Measurements from ENCODE around the gene TCF20.

The TCF20 gene

DNA sequence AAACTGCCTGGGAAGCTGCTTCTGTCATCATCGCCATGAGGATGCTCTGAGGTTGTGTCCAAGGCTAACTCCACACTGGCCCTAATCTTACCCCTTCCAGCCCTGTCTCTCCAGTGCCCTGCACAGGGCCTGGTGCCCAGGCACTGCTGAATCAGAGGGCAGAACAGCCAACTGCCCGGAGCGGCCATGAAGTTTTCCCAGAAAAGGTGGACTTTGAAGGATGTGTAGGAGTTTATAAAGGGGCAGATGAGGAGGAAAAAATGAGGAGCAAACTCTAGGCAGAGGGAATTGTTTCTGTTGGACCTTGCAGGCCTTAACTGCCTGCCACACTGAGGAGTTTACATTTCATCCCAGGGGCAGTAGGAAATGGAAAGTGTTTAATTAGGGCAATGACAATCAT, 39.4 kb upstream of the TCF20 start:
- no CpG with 5 or more reads among the region's 3 CpGs for WGBS (ENCODE audit: extremely low coverage, insufficient coverage, low lambda C conversion rate)
- H3K18ac ChIP-seq (ENCODE audit: low read length), result no peak overlapping the region
- H3K36me3 ChIP-seq (ENCODE audit: control insufficient read depth, insufficient read depth, low read length), result no peaks in the 10 kb centered on the region
- H3K27ac ChIP-seq (ENCODE audit: low read depth, low read length), result no peak overlapping the region
- H3K4ac ChIP-seq (ENCODE audit: low read depth, low read length), result no peak overlapping the region
- H3K4me1 ChIP-seq (ENCODE audit: control insufficient read depth, low read depth, low read length), result peaks cover 20% of the 10 kb centered on the region
- H3K23ac ChIP-seq (ENCODE audit: low read length), result no peak overlapping the region
- H2BK120ac ChIP-seq (ENCODE audit: low read depth, low read length), result no peak overlapping the region
- H3K79me1 ChIP-seq (ENCODE audit: low read length), result no peaks in the 10 kb centered on the region
- no peak for DNase-seq
- no peak overlapping the region for H2BK5ac ChIP-seq (ENCODE audit: low read length)
- no peak overlapping the region for H2AK5ac ChIP-seq (ENCODE audit: low read length)
- H2BK15ac ChIP-seq (replicated peaks; ENCODE audit: low read depth), result no peak overlapping the region
- no peaks in the 10 kb centered on the region for H3K27me3 ChIP-seq (ENCODE audit: insufficient read depth, low read length, poor library complexity)
- no peak overlapping the region for H4K8ac ChIP-seq (ENCODE audit: low read depth, low read length)
- peak overlapping the region; percentile 18 for H3K56ac ChIP-seq (ENCODE audit: low read length)
- H3K79me2 ChIP-seq (ENCODE audit: control insufficient read depth, insufficient read depth, low read length), result no peaks in the 10 kb centered on the region
- H3K9ac ChIP-seq (ENCODE audit: low read length), result no peak overlapping the region
- H4K5ac ChIP-seq (ENCODE audit: low read length), result no peak overlapping the region
- H3K4me3 ChIP-seq (ENCODE audit: low read length), result no peak overlapping the region
- H3K4me2 ChIP-seq (ENCODE audit: low read length), result no peak overlapping the region

DNA sequence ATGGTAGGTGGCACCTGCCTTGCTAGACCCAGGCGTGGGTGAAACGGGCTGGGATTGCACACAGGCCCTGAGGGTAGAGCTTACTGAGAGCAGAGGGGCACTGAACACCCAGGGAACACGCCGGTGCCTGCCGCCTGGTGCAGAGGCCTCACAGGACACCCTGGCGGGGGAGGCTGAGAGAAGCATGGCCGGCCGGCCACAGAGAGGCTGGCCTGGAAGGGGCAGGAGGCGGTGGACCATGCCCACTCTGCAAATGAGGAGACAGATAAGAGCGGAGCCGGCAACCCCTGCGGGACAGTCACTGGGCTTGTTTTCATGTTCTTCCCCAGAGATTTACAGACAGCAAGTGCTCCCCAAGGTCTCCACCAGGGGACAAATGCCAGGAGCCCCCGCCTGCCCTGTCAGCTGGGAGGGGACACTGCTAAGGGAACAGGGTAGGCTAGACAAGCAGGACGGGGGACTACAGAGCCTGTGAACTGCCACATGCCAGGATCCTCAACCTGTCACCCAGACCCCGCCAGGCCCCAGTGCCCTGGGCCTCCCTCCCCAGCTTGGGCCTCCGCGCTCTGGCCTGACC, 38.5 kb upstream of the TCF20 start:
- no peak overlapping the region for H3K4ac ChIP-seq (ENCODE audit: low read depth, low read length)
- DNase-seq, result no peak
- no peak overlapping the region for H3K23ac ChIP-seq (ENCODE audit: low read length)
- no peak overlapping the region for H3K18ac ChIP-seq (ENCODE audit: low read length)
- no peaks in the 10 kb centered on the region for H3K79me1 ChIP-seq (ENCODE audit: low read length)
- H3K4me1 ChIP-seq (ENCODE audit: control insufficient read depth, low read depth, low read length), result peaks cover 18% of the 10 kb centered on the region
- H4K8ac ChIP-seq (ENCODE audit: low read depth, low read length), result no peak overlapping the region
- H2BK120ac ChIP-seq (ENCODE audit: low read depth, low read length), result no peak overlapping the region
- no peaks in the 10 kb centered on the region for H3K27me3 ChIP-seq (ENCODE audit: insufficient read depth, low read length, poor library complexity)
- H3K9ac ChIP-seq (ENCODE audit: low read length), result no peak overlapping the region
- no peak overlapping the region for H3K4me2 ChIP-seq (ENCODE audit: low read length)
- WGBS (ENCODE audit: extremely low coverage, insufficient coverage, low lambda C conversion rate), result no CpG with 5 or more reads among the region's 17 CpGs
- H2BK5ac ChIP-seq (ENCODE audit: low read length), result no peak overlapping the region
- no peak overlapping the region for H4K5ac ChIP-seq (ENCODE audit: low read length)
- H2BK15ac ChIP-seq (replicated peaks; ENCODE audit: low read depth), result no peak overlapping the region
- no peak overlapping the region for H3K4me3 ChIP-seq (ENCODE audit: low read length)
- H3K79me2 ChIP-seq (ENCODE audit: control insufficient read depth, insufficient read depth, low read length), result no peaks in the 10 kb centered on the region
- no peak overlapping the region for H3K27ac ChIP-seq (ENCODE audit: low read depth, low read length)
- peak overlapping the region; percentile 19 for H3K56ac ChIP-seq (ENCODE audit: low read length)
- H3K36me3 ChIP-seq (ENCODE audit: control insufficient read depth, insufficient read depth, low read length), result no peaks in the 10 kb centered on the region
- no peak overlapping the region for H2AK5ac ChIP-seq (ENCODE audit: low read length)

DNA sequence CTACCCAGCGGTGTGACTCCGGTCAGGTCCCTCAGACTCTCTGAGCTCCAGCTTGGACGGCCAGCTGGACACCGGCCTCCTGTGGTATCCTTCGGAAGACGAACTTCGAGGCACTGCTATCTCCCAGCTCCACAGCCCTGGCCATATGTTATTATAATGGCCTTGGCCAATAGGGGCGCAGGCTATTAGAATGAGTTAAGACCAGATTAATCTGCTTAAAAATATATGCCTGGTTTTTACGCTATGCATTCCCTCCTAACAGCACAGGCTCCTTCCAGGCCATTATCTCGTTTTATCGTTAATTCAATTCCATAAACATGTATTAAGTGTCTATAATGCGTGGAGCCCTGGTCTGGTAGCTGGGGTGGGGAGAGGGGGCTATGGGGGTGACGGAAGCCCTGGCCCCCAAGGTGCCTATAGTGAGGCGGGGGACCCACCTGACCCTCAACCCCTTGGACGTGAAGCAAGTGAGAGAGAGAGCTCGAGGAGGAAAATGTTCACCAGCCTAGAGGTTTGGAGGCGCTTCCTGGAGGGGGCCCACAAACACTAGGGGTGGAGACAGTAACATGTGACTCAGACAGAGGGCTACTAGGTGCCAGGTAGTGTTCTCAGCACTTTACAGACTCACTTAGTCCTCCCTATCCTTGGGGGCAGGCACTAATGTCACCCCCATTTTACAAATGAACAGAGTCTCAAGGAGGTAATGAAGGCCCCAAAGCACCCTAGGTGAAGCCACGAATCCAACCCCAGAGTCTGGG, 37.5 kb upstream of the TCF20 start:
- Histone ChIP-seq H3K23ac (ENCODE audit: low read length) (no peak overlapping the region), H3K27ac (ENCODE audit: low read depth, low read length) (no peak overlapping the region), H2BK5ac (ENCODE audit: low read length) (no peak overlapping the region), H3K4me2 (ENCODE audit: low read length) (no peak overlapping the region), H3K79me2 (ENCODE audit: control insufficient read depth, insufficient read depth, low read length) (no peaks in the 10 kb centered on the region), H3K79me1 (ENCODE audit: low read length) (no peaks in the 10 kb centered on the region), H4K8ac (ENCODE audit: low read depth, low read length) (no peak overlapping the region), H2BK15ac (replicated peaks; ENCODE audit: low read depth) (no peak overlapping the region), H3K18ac (ENCODE audit: low read length) (no peak overlapping the region), H2AK5ac (ENCODE audit: low read length) (no peak overlapping the region), H3K4ac (ENCODE audit: low read depth, low read length) (no peak overlapping the region), H3K56ac (ENCODE audit: low read length) (no peak overlapping the region), H3K4me1 (ENCODE audit: control insufficient read depth, low read depth, low read length) (peaks cover 19% of the 10 kb centered on the region), H3K4me3 (ENCODE audit: low read length) (no peak overlapping the region), H3K27me3 (ENCODE audit: insufficient read depth, low read length, poor library complexity) (no peaks in the 10 kb centered on the region), H3K9ac (ENCODE audit: low read length) (no peak overlapping the region), H2BK120ac (ENCODE audit: low read depth, low read length) (no peak overlapping the region), H3K36me3 (ENCODE audit: control insufficient read depth, insufficient read depth, low read length) (no peaks in the 10 kb centered on the region), H4K5ac (ENCODE audit: low read length) (no peak overlapping the region)
- no peak for DNase-seq
- WGBS (ENCODE audit: extremely low coverage, insufficient coverage, low lambda C conversion rate), result no CpG with 5 or more reads among the region's 18 CpGs

DNA sequence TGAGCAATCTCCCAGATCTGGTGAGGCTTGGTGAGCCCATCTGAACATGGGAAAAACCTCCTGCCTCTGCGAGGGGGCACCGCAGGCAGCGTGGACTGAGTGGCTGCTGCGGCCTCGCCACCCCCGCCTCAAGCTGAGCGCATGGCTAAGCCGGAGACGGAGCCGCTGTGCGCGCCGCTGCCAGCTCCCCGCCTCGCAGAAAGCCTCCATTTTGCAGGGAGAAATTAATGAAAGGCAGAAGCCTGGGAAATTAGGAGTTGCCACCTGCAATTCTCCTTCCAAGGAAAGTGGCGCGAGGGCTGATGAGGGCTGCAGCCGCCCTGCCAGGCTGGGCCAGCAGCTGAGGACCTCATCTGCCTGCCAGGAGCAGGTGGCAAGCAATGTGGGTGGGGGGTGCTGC, 35.6 kb upstream of the TCF20 start:
- H3K18ac ChIP-seq (ENCODE audit: low read length), result no peak overlapping the region
- H3K4ac ChIP-seq (ENCODE audit: low read depth, low read length), result no peak overlapping the region
- no peaks in the 10 kb centered on the region for H3K27me3 ChIP-seq (ENCODE audit: insufficient read depth, low read length, poor library complexity)
- DNase-seq, result no peak
- H3K23ac ChIP-seq (ENCODE audit: low read length), result no peak overlapping the region
- no peak overlapping the region for H2BK15ac ChIP-seq (replicated peaks; ENCODE audit: low read depth)
- H2AK5ac ChIP-seq (ENCODE audit: low read length), result no peak overlapping the region
- no peaks in the 10 kb centered on the region for H3K36me3 ChIP-seq (ENCODE audit: control insufficient read depth, insufficient read depth, low read length)
- no peak overlapping the region for H4K5ac ChIP-seq (ENCODE audit: low read length)
- no peak overlapping the region for H3K4me3 ChIP-seq (ENCODE audit: low read length)
- no peak overlapping the region for H3K9ac ChIP-seq (ENCODE audit: low read length)
- H2BK120ac ChIP-seq (ENCODE audit: low read depth, low read length), result no peak overlapping the region
- WGBS (ENCODE audit: extremely low coverage, insufficient coverage, low lambda C conversion rate), result no CpG with 5 or more reads among the region's 18 CpGs
- no peak overlapping the region for H3K4me2 ChIP-seq (ENCODE audit: low read length)
- no peaks in the 10 kb centered on the region for H3K79me2 ChIP-seq (ENCODE audit: control insufficient read depth, insufficient read depth, low read length)
- peaks cover 18% of the 10 kb centered on the region for H3K4me1 ChIP-seq (ENCODE audit: control insufficient read depth, low read depth, low read length)
- no peaks in the 10 kb centered on the region for H3K79me1 ChIP-seq (ENCODE audit: low read length)
- no peak overlapping the region for H4K8ac ChIP-seq (ENCODE audit: low read depth, low read length)
- no peak overlapping the region for H3K27ac ChIP-seq (ENCODE audit: low read depth, low read length)
- no peak overlapping the region for H2BK5ac ChIP-seq (ENCODE audit: low read length)
- H3K56ac ChIP-seq (ENCODE audit: low read length), result no peak overlapping the region

DNA sequence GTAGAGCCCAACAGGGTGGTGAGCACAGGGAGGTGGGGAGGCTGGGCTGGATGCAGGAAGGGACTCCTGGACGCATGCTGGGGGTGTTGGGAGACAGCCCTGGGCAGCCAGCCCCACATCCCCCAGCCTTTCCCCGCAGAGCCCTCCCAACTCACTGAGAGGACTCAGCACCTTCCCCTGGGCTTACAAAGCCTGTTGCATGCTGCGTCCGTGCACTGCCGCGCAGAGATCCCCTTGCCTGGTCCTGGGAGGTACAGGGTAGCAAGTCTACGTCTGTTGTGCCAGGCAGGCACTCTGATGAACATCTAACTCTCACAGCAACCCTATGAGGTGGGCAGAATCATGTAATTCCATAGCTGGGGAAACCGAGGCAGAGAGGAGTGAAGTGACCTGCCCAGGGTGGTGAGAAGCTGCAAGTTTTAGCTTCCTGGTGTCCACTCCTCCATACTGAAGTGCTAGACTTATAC, 33.9 kb upstream of the TCF20 start:
- H3K4me2 ChIP-seq (ENCODE audit: low read length), result peak overlapping the region; percentile 61
- H3K79me2 ChIP-seq (ENCODE audit: control insufficient read depth, insufficient read depth, low read length), result no peaks in the 10 kb centered on the region
- H3K4me3 ChIP-seq (ENCODE audit: low read length), result no peak overlapping the region
- no peak overlapping the region for H3K27ac ChIP-seq (ENCODE audit: low read depth, low read length)
- no peaks in the 10 kb centered on the region for H3K79me1 ChIP-seq (ENCODE audit: low read length)
- H4K8ac ChIP-seq (ENCODE audit: low read depth, low read length), result no peak overlapping the region
- H3K4me1 ChIP-seq (ENCODE audit: control insufficient read depth, low read depth, low read length), result peaks cover 19% of the 10 kb centered on the region
- WGBS (ENCODE audit: extremely low coverage, insufficient coverage, low lambda C conversion rate), result no CpG with 5 or more reads among the region's 8 CpGs
- H3K9ac ChIP-seq (ENCODE audit: low read length), result peak overlapping the region; percentile 48
- H3K18ac ChIP-seq (ENCODE audit: low read length), result no peak overlapping the region
- no peak for DNase-seq
- H3K4ac ChIP-seq (ENCODE audit: low read depth, low read length), result no peak overlapping the region
- no peaks in the 10 kb centered on the region for H3K36me3 ChIP-seq (ENCODE audit: control insufficient read depth, insufficient read depth, low read length)
- H2BK15ac ChIP-seq (replicated peaks; ENCODE audit: low read depth), result no peak overlapping the region
- peak overlapping the region; percentile 59 for H2AK5ac ChIP-seq (ENCODE audit: low read length)
- H2BK5ac ChIP-seq (ENCODE audit: low read length), result no peak overlapping the region
- peak overlapping the region; percentile 83 for H3K23ac ChIP-seq (ENCODE audit: low read length)
- no peaks in the 10 kb centered on the region for H3K27me3 ChIP-seq (ENCODE audit: insufficient read depth, low read length, poor library complexity)
- no peak overlapping the region for H2BK120ac ChIP-seq (ENCODE audit: low read depth, low read length)
- H4K5ac ChIP-seq (ENCODE audit: low read length), result no peak overlapping the region
- peak overlapping the region; percentile 77 for H3K56ac ChIP-seq (ENCODE audit: low read length)
